ENCODE results near the gene GDE1.

DNA sequence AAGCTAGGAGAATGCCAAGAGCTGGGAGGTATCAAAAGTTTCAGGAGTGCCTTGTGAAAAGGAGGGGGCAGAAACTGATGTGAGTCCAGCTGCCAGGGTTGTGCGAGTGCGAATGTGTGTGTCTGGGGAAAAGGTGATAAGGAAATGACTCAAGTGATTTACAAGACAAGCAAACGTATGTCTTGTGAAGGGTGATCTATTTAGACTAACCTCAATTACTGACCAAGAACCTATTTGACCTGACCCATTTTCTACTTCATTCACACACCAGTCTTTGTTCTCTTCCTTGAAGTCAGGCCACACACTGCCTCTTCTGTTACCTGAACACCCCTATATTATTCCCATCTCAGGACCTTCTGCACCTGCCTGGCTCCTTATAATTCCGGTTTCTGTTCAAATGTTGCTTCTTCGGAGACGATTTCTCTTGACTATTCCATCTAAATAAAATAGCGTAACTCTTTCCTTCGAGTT lies 1.0 kb downstream of the GDE1 start:
- TF ChIP-seq, protein P1, sequence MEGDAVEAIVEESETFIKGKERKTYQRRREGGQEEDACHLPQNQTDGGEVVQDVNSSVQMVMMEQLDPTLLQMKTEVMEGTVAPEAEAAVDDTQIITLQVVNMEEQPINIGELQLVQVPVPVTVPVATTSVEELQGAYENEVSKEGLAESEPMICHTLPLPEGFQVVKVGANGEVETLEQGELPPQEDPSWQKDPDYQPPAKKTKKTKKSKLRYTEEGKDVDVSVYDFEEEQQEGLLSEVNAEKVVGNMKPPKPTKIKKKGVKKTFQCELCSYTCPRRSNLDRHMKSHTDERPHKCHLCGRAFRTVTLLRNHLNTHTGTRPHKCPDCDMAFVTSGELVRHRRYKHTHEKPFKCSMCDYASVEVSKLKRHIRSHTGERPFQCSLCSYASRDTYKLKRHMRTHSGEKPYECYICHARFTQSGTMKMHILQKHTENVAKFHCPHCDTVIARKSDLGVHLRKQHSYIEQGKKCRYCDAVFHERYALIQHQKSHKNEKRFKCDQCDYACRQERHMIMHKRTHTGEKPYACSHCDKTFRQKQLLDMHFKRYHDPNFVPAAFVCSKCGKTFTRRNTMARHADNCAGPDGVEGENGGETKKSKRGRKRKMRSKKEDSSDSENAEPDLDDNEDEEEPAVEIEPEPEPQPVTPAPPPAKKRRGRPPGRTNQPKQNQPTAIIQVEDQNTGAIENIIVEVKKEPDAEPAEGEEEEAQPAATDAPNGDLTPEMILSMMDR (IDR thresholded peaks at IDR 0.05), result no peak
- no peak for TF ChIP-seq POLR2A (IDR thresholded peaks at IDR 0.05)

Data from esophagus squamous epithelium (tissue), 4 donors.